Panc1 (cell line): ENCODE data around the gene LRRC74B. TPM values are rescaled to one million over a fixed set of nuclear protein-coding genes. Genes with fewer than 3 reads are reported as not detected.
"Not testable (repeated sequence)": the region's sequence is repeated elsewhere in the genome, so short reads cannot be mapped to it uniquely, and the experiment has no call there.

Experiments used
- ATAC-seq: fragments of 200-7000 bp; cut with Tn5 transposase; 2 replicates; pipeline ENCODE4 v1.9.1; 2020; ENCODE audit warnings: mild to moderate bottlenecking, moderate library complexity
- BruUV-seq: library from RNA; stranded (reverse); fragments of 400-500 nt; replicated peaks from 2 replicates; lab custom pipeline; 2021; lab: Mats Ljungman, UMichigan
- CTCF ChIA-PET: fragments of 300-600 bp; sonication (Branson Sonifier 250); formaldehyde crosslinking; loops from one replicate; lab custom pipeline; 2022; ENCODE audit warnings: antibody characterized with exemption; lab: Charles Lee
- POLR2A ChIA-PET: fragments of 300-600 bp; sonication (Branson Sonifier 250); formaldehyde crosslinking; loops from one replicate; lab custom pipeline; 2022; ENCODE audit warnings: antibody characterized with exemption; lab: Charles Lee
- DNase-seq: peaks from one replicate; pipeline ENCODE4 v3.0.0-alpha.2; 2010; ENCODE audit warnings: low read depth, low spot score
- H3K27ac ChIP-seq: 2 replicates; pipeline ENCODE4 v1.5.1; 2011; ENCODE audit warnings: mild to moderate bottlenecking, low read length, inconsistent platforms
- H3K27me3 ChIP-seq: fragments of 200-500 bp; sonication (Bioruptor generic); 2 replicates; pipeline ENCODE4 v1.6.0; 2014; ENCODE audit warnings: low read length, inconsistent platforms; ENCODE audit not compliant: control insufficient read depth, insufficient read depth
- H3K36me3 ChIP-seq: fragments of 200-500 bp; sonication (Bioruptor generic); 2 replicates; pipeline ENCODE4 v1.5.1; 2014; ENCODE audit warnings: inconsistent platforms, mild to moderate bottlenecking, low read length, moderate library complexity; ENCODE audit not compliant: control insufficient read depth, insufficient read depth
- H3K4me1 ChIP-seq: 2 replicates; pipeline ENCODE4 v1.5.1; 2011; ENCODE audit warnings: inconsistent platforms, mild to moderate bottlenecking, low read length, moderate library complexity; ENCODE audit not compliant: control insufficient read depth, insufficient read depth
- H3K4me3 ChIP-seq, 2 experiments: 2 replicates each; pipeline ENCODE4 v1.5.1; 2011 to 2012; ENCODE audit warnings: low read depth in 2 of 2, low read length in 2 of 2, mild to moderate bottlenecking in 2 of 2, inconsistent platforms in 1 of 2, moderate library complexity in 1 of 2
- H3K9me3 ChIP-seq: fragments of 200-500 bp; sonication (Bioruptor generic); 2 replicates; pipeline ENCODE4 v1.5.1; 2014; ENCODE audit warnings: low read depth, mild to moderate bottlenecking, inconsistent platforms, low read length, moderate library complexity; ENCODE audit not compliant: control insufficient read depth, insufficient read depth
- CTCF ChIP-seq: fragments of 450-650 bp; IDR thresholded peaks from 2 replicates; pipeline ENCODE4 v1.5.1; 2017; ENCODE audit warnings: mild to moderate bottlenecking
- POLR2AphosphoS5 ChIP-seq: IDR thresholded peaks from 2 replicates; pipeline ENCODE4 v1.6.1; 2012; ENCODE audit warnings: mild to moderate bottlenecking, low read depth, low read length, moderate library complexity
- REST ChIP-seq, 2 experiments: IDR thresholded peaks; 2 replicates each; pipeline ENCODE4 v1.6.1; 2011 to 2012; ENCODE audit warnings: low read depth in 2 of 2, control low read depth in 1 of 2, low read length in 1 of 2, mild to moderate bottlenecking in 1 of 2, moderate library complexity in 1 of 2; ENCODE audit not compliant: insufficient read depth in 1 of 2
- SIN3A ChIP-seq: IDR thresholded peaks from 2 replicates; pipeline ENCODE4 v1.6.1; 2012; ENCODE audit warnings: low read depth, mild to moderate bottlenecking, low read length, moderate library complexity, borderline replicate concordance; ENCODE audit not compliant: insufficient read depth
- TCF7L2 ChIP-seq: IDR thresholded peaks from 2 replicates; pipeline ENCODE4 v1.6.1; 2011; ENCODE audit warnings: mild to moderate bottlenecking, low read depth, low read length, inconsistent platforms
- in situ Hi-C: cut with HindIII; loops from 2 replicates; pipeline ENCODE4 v1.10.0; 2016; ENCODE audit warnings: low sequenced_read_pairs, low pct_unique_long_range_greater_than_20kb
- intact Hi-C: fragments of 100-400 bp; cut with micrococcal nuclease; formaldehyde crosslinking; loops from one replicate; pipeline ENCODE4 v1.10.0; 2022; ENCODE audit not compliant: unreplicated experiment
- total RNA-seq: library from RNA; stranded (reverse); gene quantifications from one replicate; pipeline ENCODE4 v1.2.1, GENCODE V29; 2021; ENCODE audit not compliant: unreplicated experiment

The LRRC74B gene
- total RNA-seq, 1 experiment from 2014 or later = not detected

GRCh38 chr22:21092797-21093554 lies 47.2 kb downstream of the LRRC74B start:
- no peak overlapping the region for H3K4me3 ChIP-seq
- H3K9me3 ChIP-seq = no peaks in the 10 kb centered on the region
- BruUV-seq = no TSS peak
- in situ Hi-C loops (no loop called here), intact Hi-C loops (no loop called here)
- no peaks in the 10 kb centered on the region for H3K4me1 ChIP-seq
- ChIA-PET POLR2A (no interaction called here), CTCF (no interaction called here)
- DNase-seq (no peak), ATAC-seq (no peak)
- H3K27me3 ChIP-seq = no peaks in the 10 kb centered on the region
- H3K36me3 ChIP-seq = no peaks in the 10 kb centered on the region
- no peak overlapping the region for H3K27ac ChIP-seq
- TF ChIP-seq CTCF = no peak
- no peak for TF ChIP-seq TCF7L2
- no peak for TF ChIP-seq REST (IDR thresholded peaks at IDR 0.05; ENCODE audit: insufficient read depth in 1 of 2, low read depth in 2 of 2, low read length in 1 of 2)
- TF ChIP-seq POLR2AphosphoS5 = no peak
- TF ChIP-seq SIN3A = no peak

GRCh38 chr22:21093555-21094137 lies 47.9 kb downstream of the LRRC74B start:
- intact Hi-C loops, H3K36me3 ChIP-seq, CTCF ChIA-PET, H3K4me3 ChIP-seq, in situ Hi-C loops, ATAC-seq, H3K27ac ChIP-seq, DNase-seq, BruUV-seq, H3K9me3 ChIP-seq, H3K4me1 ChIP-seq, H3K27me3 ChIP-seq, POLR2A ChIA-PET: not testable (repeated sequence)
